ENCODE results near the gene BOD1L1.

DNA sequence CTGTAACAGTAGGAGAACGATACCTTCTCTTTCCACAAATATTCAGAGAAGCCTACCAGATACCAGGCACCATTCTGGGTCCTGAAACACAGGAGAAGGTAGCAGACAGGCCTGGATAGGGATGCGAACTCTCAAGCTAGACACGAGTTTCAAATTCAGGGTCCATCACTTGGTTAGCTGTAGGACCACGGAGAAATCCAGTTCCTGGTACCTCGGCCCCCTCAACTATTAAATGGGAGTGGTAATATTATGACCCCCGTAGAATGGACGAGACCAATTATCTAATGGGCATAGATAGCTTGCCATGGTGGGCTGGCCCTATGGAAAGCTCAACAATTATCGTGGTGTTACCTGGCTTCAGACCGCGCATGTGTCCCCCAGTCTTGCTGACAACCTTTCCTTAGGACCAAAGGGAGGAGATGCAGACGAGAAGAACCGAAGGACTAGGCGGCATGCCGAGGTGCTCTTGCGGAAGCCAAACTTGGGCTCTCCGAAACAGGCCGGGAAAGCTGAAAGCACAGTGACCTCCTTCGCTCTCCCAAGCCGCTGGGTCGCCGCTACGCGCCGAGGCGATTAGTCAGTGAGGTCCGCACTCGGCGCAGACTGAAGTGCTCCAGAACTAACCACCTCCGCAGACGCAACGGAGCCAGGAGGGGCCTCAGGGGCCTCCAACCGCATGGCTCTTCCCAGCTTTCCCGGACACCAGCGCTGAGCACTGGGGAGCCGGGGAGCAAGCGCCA, 102.9 kb downstream of the BOD1L1 start:
- TF ChIP-seq, protein P1, sequence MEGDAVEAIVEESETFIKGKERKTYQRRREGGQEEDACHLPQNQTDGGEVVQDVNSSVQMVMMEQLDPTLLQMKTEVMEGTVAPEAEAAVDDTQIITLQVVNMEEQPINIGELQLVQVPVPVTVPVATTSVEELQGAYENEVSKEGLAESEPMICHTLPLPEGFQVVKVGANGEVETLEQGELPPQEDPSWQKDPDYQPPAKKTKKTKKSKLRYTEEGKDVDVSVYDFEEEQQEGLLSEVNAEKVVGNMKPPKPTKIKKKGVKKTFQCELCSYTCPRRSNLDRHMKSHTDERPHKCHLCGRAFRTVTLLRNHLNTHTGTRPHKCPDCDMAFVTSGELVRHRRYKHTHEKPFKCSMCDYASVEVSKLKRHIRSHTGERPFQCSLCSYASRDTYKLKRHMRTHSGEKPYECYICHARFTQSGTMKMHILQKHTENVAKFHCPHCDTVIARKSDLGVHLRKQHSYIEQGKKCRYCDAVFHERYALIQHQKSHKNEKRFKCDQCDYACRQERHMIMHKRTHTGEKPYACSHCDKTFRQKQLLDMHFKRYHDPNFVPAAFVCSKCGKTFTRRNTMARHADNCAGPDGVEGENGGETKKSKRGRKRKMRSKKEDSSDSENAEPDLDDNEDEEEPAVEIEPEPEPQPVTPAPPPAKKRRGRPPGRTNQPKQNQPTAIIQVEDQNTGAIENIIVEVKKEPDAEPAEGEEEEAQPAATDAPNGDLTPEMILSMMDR (conservative IDR thresholded peaks at IDR 0.05; ENCODE audit: low read depth, low read length) = no peak
- no peak for TF ChIP-seq EZH2phosphoT487 (IDR thresholded peaks at IDR 0.05; ENCODE audit: borderline replicate concordance, low read length)

Data from PC-3 (cell line).